IMR-90 (cell line): Measurements from ENCODE around the gene CKS1B. TPM values are rescaled to one million over a fixed set of nuclear protein-coding genes. Genes with fewer than 3 reads are reported as not detected.

Experiments used
- ATAC-seq: fragments of 200-7000 bp; cut with Tn5 transposase; 2 replicates; pipeline ENCODE4 v1.9.1; 2020; ENCODE audit warnings: low read depth, mild to moderate bottlenecking, moderate library complexity
- BruUV-seq: library from RNA; stranded (reverse); fragments of 400-500 nt; replicated peaks from 2 replicates; lab custom pipeline; 2021; lab: Mats Ljungman, UMichigan
- CTCF ChIA-PET: fragments of 300-600 bp; formaldehyde crosslinking; extraction: SDS; loops from one replicate; lab custom pipeline; 2021; ENCODE audit warnings: antibody characterized with exemption; lab: Yijun Ruan, JAX
- POLR2A ChIA-PET: fragments of 300-600 bp; sonication (Branson Sonifier 250); formaldehyde crosslinking; loops from one replicate; lab custom pipeline; 2022; ENCODE audit warnings: antibody characterized with exemption; ENCODE audit not compliant: unreplicated experiment; lab: Charles Lee
- DNase-seq: peaks from one replicate; pipeline ENCODE4 v3.0.0; 2013
- H2AFZ ChIP-seq: replicated peaks from 2 replicates; pipeline ENCODE3; 2013; ENCODE audit warnings: low read length, mild to moderate bottlenecking; ENCODE audit not compliant: poor library complexity
- H2AK5ac ChIP-seq: 2 replicates; pipeline ENCODE4 v1.6.1; 2013; ENCODE audit warnings: low read depth, low read length, inconsistent platforms
- H2AK9ac ChIP-seq: replicated peaks from 2 replicates; pipeline ENCODE3; 2013; ENCODE audit warnings: mild to moderate bottlenecking, low read depth, low read length, moderate library complexity; ENCODE audit not compliant: poor library complexity
- H2BK120ac ChIP-seq: 2 replicates; pipeline ENCODE4 v1.6.1; 2013; ENCODE audit warnings: low read depth, low read length, inconsistent platforms
- H2BK15ac ChIP-seq: 3 replicates; pipeline ENCODE4 v1.6.1; 2013; ENCODE audit warnings: low read depth, low read length, inconsistent platforms
- H2BK20ac ChIP-seq: 2 replicates; pipeline ENCODE4 v1.6.1; 2013; ENCODE audit warnings: low read depth, mild to moderate bottlenecking, inconsistent platforms, low read length, moderate library complexity
- H2BK5ac ChIP-seq: 2 replicates; pipeline ENCODE4 v1.6.1; 2013; ENCODE audit warnings: mild to moderate bottlenecking, low read depth, low read length, inconsistent platforms; ENCODE audit not compliant: poor library complexity, severe bottlenecking
- H3K14ac ChIP-seq: replicated peaks from 2 replicates; pipeline ENCODE4 v1.6.1; 2013; ENCODE audit warnings: low read depth, low read length, inconsistent platforms
- H3K18ac ChIP-seq: 2 replicates; pipeline ENCODE4 v1.6.1; 2013; ENCODE audit warnings: low read depth, low read length, control low read depth
- H3K23ac ChIP-seq: 2 replicates; pipeline ENCODE4 v1.6.1; 2013; ENCODE audit warnings: low read depth, low read length, inconsistent platforms
- H3K27ac ChIP-seq: 2 replicates; pipeline ENCODE4 v1.5.1; 2013; ENCODE audit warnings: mild to moderate bottlenecking, control low read depth, low read length; ENCODE audit not compliant: insufficient read depth
- H3K27me3 ChIP-seq: 2 replicates; pipeline ENCODE4 v1.6.1; 2013; ENCODE audit warnings: low read length; ENCODE audit not compliant: control insufficient read depth, insufficient read depth
- H3K36me3 ChIP-seq: 2 replicates; pipeline ENCODE4 v1.6.1; 2013; ENCODE audit warnings: low read length, mixed read lengths; ENCODE audit not compliant: control insufficient read depth, insufficient read depth
- H3K4ac ChIP-seq: 2 replicates; pipeline ENCODE4 v1.6.1; 2013; ENCODE audit warnings: low read depth, low read length, inconsistent platforms
- H3K4me1 ChIP-seq: 2 replicates; pipeline ENCODE4 v1.6.1; 2013; ENCODE audit warnings: low read length, mixed read lengths; ENCODE audit not compliant: control insufficient read depth, insufficient read depth
- H3K4me2 ChIP-seq: 2 replicates; pipeline ENCODE4 v1.6.1; 2013; ENCODE audit warnings: low read depth, mild to moderate bottlenecking, control low read depth, low read length, moderate library complexity
- H3K4me3 ChIP-seq: 2 replicates; pipeline ENCODE4 v1.5.1; 2013; ENCODE audit warnings: low read depth, mild to moderate bottlenecking, control low read depth, low read length, moderate library complexity; ENCODE audit not compliant: insufficient read depth
- H3K56ac ChIP-seq: 2 replicates; pipeline ENCODE4 v1.6.1; 2013; ENCODE audit warnings: low read length, inconsistent platforms; ENCODE audit not compliant: insufficient read depth; ENCODE audit errors: extremely low read depth
- H3K79me1 ChIP-seq, 2 experiments: 2 replicates each; pipeline ENCODE4 v1.6.1; 2013; ENCODE audit warnings: low read length in 2 of 2, inconsistent platforms in 1 of 2, low read depth in 1 of 2
- H3K9ac ChIP-seq: 2 replicates; pipeline ENCODE4 v1.6.1; 2013; ENCODE audit warnings: low read depth, low read length, control low read depth
- H3K9me1 ChIP-seq: 2 replicates; pipeline ENCODE4 v1.6.1; 2013; ENCODE audit warnings: low read length, inconsistent platforms; ENCODE audit not compliant: insufficient read depth
- H3K9me3 ChIP-seq: 2 replicates; pipeline ENCODE4 v1.6.1; 2013; ENCODE audit warnings: low read length; ENCODE audit not compliant: control insufficient read depth, insufficient read depth
- H4K20me1 ChIP-seq: 2 replicates; pipeline ENCODE4 v1.6.1; 2013; ENCODE audit warnings: low read length, inconsistent platforms; ENCODE audit not compliant: insufficient read depth
- H4K5ac ChIP-seq: 2 replicates; pipeline ENCODE4 v1.6.1; 2013; ENCODE audit warnings: mild to moderate bottlenecking, low read depth, low read length, control low read depth
- H4K8ac ChIP-seq, 2 experiments: 2 replicates each; pipeline ENCODE4 v1.6.1; 2013; ENCODE audit warnings: low read depth in 2 of 2, low read length in 2 of 2, control low read depth in 1 of 2, inconsistent platforms in 1 of 2
- H4K91ac ChIP-seq: 2 replicates; pipeline ENCODE4 v1.6.1; 2013; ENCODE audit warnings: low read depth, low read length, inconsistent platforms; ENCODE audit not compliant: insufficient read depth
- BHLHE40 ChIP-seq: fragments of 150-350 bp; IDR thresholded peaks from 2 replicates; pipeline ENCODE4 v1.6.1; 2016; ENCODE audit warnings: mild to moderate bottlenecking, low read depth, low read length
- CEBPB ChIP-seq: IDR thresholded peaks from 2 replicates; pipeline ENCODE4 v1.6.1; 2012; ENCODE audit warnings: low read depth, low read length, improper control_type of control experiment
- CTCF ChIP-seq: conservative IDR thresholded peaks from 2 replicates; pipeline ENCODE4 v1.5.1; 2012; ENCODE audit warnings: mild to moderate bottlenecking, low read depth, low read length, improper control_type of control experiment
- MAFK ChIP-seq: IDR thresholded peaks from 2 replicates; pipeline ENCODE4 v1.6.1; 2012; ENCODE audit warnings: low read depth, low read length, improper control_type of control experiment
- MAZ ChIP-seq: IDR thresholded peaks from 2 replicates; pipeline ENCODE4 v1.6.1; 2012; ENCODE audit warnings: low read depth, mild to moderate bottlenecking, low read length, improper control_type of control experiment, moderate library complexity, borderline replicate concordance
- NFE2L2 ChIP-seq: fragments of 150-350 bp; IDR thresholded peaks from 2 replicates; pipeline ENCODE4 v1.6.1; 2016; ENCODE audit warnings: low read depth, mild to moderate bottlenecking, low read length
- RCOR1 ChIP-seq: IDR thresholded peaks from 2 replicates; pipeline ENCODE4 v1.6.1; 2012; ENCODE audit warnings: mild to moderate bottlenecking, low read length, improper control_type of control experiment; ENCODE audit not compliant: insufficient replicate concordance
- RFX5 ChIP-seq: IDR thresholded peaks from 2 replicates; pipeline ENCODE4 v1.8.0; 2012; ENCODE audit warnings: low read depth, mild to moderate bottlenecking, low read length, moderate library complexity
- SMC3 ChIP-seq: fragments of 150-350 bp; IDR thresholded peaks from 2 replicates; pipeline ENCODE4 v1.6.1; 2016; ENCODE audit warnings: low read depth, mild to moderate bottlenecking, antibody characterized with exemption, low read length, moderate library complexity
- USF2 ChIP-seq: fragments of 150-350 bp; IDR thresholded peaks from 2 replicates; pipeline ENCODE4 v1.6.1; 2017; ENCODE audit warnings: mild to moderate bottlenecking, antibody characterized with exemption, low read length, low read depth
- WGBS, 2 experiments: methylation state at CpG; one replicate each; pipeline versions ENCODE4 v1.1.5 to v1.1.7; 2013; ENCODE audit warnings: missing lambda C conversion rate in 2 of 2; ENCODE audit not compliant: insufficient read length in 1 of 2; ENCODE audit errors: extremely low coverage in 2 of 2; 5-methylcytosine and 5-hydroxymethylcytosine counted together
- dilution Hi-C: fragments of 300-500 bp; cut with HindIII; formaldehyde crosslinking; loops from one replicate; pipeline ENCODE4 v1.14.3; 2018; ENCODE audit warnings: low sequenced_read_pairs; ENCODE audit not compliant: unreplicated experiment
- in situ Hi-C: fragments of 300-500 bp; cut with MboI; formaldehyde crosslinking; loops from 3 replicates; pipeline ENCODE4 v1.14.3; 2019; ENCODE audit warnings: low sequenced_read_pairs, inconsistent platforms, mixed read lengths
- intact Hi-C: fragments of 100-400 bp; cut with micrococcal nuclease; formaldehyde crosslinking; loops from 2 replicates; pipeline ENCODE4 v1.10.0; 2022
- polyA plus RNA-seq, 3 experiments: library from polyadenylated mRNA; depleted of rRNA; stranded (reverse); fragments of >200 nt; gene quantifications; 2 replicates each; pipeline ENCODE4 v1.2.3, GENCODE V29; 2012; ENCODE audit warnings: low replicate concordance in 1 of 3
- total RNA-seq: library from RNA; depleted of rRNA; stranded (reverse); fragments of >200 nt; gene quantifications from 2 replicates; pipeline ENCODE4 v1.2.3, GENCODE V29; 2012
- TF ChIP-seq, protein P1 (sequence below): fragments of 150-350 bp; IDR thresholded peaks from 2 replicates; pipeline ENCODE4 v1.6.1; 2016; ENCODE audit warnings: low read depth, mild to moderate bottlenecking, low read length, moderate library complexity, borderline replicate concordance

CKS1B gene
- total and polyA plus RNA-seq, 2 of the 4 experiments (the other 2 are of a cell fraction): 140 to 195 TPM

DNA sequence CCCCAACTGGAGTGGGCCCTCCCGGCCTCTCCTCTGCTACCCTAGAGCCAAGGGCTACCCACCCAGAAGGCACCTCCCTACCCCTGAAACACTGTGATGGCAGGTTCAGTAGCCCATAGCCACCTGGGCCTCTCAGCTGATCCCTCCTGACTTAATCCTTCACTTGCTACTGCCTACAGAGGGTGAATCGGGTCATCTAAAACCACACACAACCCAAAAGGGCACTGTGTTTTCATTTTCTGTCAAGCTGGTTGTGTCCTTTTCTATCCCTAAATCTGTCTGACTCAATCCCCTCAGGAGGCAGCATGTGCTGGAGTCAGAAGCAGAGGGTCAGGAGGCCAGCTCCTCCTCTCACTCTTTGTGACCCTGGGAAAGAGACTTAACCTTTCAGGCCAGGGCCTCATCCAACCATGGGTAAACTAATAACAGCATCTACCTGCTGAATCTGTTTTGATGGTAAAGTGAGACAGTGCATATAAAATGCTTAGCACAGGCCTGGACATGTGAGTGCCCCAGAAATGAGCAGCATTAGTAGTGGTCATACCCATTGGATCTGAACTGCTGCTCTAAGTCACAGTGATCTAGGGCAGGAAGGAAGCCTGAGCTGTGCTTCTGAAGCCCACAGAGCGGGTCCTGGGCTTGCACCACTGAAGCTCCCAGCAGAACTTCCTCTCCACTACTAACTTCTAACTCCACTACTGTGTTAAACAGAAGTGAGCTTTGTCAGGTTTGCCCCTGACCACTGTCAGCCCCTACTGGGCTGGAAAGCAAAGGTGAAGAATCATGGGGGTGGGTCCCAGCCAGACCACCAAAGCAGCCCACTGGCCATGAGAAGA is 48.9 kb upstream of the CKS1B start:
- no peaks in the 10 kb centered on the region for H3K9me1 ChIP-seq
- in situ Hi-C loops (no loop called here), dilution Hi-C loops (no loop called here), intact Hi-C loops (no loop called here)
- no peak overlapping the region for H3K4me3 ChIP-seq
- no peak overlapping the region for H3K18ac ChIP-seq
- H3K14ac ChIP-seq: no peak overlapping the region
- no peak overlapping the region for H3K27ac ChIP-seq
- WGBS, 2 experiments: 100% methylated on average over 2 of the region's 3 CpGs; no CpG with 5 or more reads in 1 of the 2 experiments
- H3K23ac ChIP-seq: no peak overlapping the region
- no peak overlapping the region for H2AK9ac ChIP-seq
- no peak overlapping the region for H2AK5ac ChIP-seq
- no peak overlapping the region for H2BK15ac ChIP-seq
- no peak overlapping the region for H4K91ac ChIP-seq
- ChIA-PET CTCF (no interaction called here), POLR2A (no interaction called here)
- DNase-seq (no peak), ATAC-seq (no peak)
- H3K79me1 ChIP-seq: no peaks in the 10 kb centered on the region
- no peak overlapping the region for H3K4ac ChIP-seq
- TF ChIP-seq MAZ (no peak), RCOR1 (no peak), CEBPB (no peak), USF2 (no peak), RFX5 (no peak), CTCF (no peak), SMC3 (no peak), NFE2L2 (no peak), MAFK (no peak), BHLHE40 (no peak)
- TF ChIP-seq, protein P1, sequence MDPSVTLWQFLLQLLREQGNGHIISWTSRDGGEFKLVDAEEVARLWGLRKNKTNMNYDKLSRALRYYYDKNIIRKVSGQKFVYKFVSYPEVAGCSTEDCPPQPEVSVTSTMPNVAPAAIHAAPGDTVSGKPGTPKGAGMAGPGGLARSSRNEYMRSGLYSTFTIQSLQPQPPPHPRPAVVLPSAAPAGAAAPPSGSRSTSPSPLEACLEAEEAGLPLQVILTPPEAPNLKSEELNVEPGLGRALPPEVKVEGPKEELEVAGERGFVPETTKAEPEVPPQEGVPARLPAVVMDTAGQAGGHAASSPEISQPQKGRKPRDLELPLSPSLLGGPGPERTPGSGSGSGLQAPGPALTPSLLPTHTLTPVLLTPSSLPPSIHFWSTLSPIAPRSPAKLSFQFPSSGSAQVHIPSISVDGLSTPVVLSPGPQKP: no peak
- no peak overlapping the region for H2AFZ ChIP-seq
- no peaks in the 10 kb centered on the region for H3K27me3 ChIP-seq
- no peaks in the 10 kb centered on the region for H3K4me1 ChIP-seq
- peaks cover 25% of the 10 kb centered on the region for H3K36me3 ChIP-seq
- H2BK120ac ChIP-seq: no peak overlapping the region
- H2BK5ac ChIP-seq: no peak overlapping the region
- H3K9ac ChIP-seq: no peak overlapping the region
- H3K9me3 ChIP-seq: no peaks in the 10 kb centered on the region
- no TSS peak for BruUV-seq
- no peak overlapping the region for H4K8ac ChIP-seq
- no peaks in the 10 kb centered on the region for H4K20me1 ChIP-seq
- H3K4me2 ChIP-seq: no peak overlapping the region
- no peak overlapping the region for H2BK20ac ChIP-seq
- H3K56ac ChIP-seq: no peak overlapping the region
- H4K5ac ChIP-seq: no peak overlapping the region
